ENCODE results near the gene RAB11FIP3. TPM values are rescaled to one million over a fixed set of nuclear protein-coding genes. Genes with fewer than 3 reads are reported as not detected.

RAB11FIP3 gene
- total RNA-seq, 1 donor from 2014 or later: 47.0 TPM

DNA sequence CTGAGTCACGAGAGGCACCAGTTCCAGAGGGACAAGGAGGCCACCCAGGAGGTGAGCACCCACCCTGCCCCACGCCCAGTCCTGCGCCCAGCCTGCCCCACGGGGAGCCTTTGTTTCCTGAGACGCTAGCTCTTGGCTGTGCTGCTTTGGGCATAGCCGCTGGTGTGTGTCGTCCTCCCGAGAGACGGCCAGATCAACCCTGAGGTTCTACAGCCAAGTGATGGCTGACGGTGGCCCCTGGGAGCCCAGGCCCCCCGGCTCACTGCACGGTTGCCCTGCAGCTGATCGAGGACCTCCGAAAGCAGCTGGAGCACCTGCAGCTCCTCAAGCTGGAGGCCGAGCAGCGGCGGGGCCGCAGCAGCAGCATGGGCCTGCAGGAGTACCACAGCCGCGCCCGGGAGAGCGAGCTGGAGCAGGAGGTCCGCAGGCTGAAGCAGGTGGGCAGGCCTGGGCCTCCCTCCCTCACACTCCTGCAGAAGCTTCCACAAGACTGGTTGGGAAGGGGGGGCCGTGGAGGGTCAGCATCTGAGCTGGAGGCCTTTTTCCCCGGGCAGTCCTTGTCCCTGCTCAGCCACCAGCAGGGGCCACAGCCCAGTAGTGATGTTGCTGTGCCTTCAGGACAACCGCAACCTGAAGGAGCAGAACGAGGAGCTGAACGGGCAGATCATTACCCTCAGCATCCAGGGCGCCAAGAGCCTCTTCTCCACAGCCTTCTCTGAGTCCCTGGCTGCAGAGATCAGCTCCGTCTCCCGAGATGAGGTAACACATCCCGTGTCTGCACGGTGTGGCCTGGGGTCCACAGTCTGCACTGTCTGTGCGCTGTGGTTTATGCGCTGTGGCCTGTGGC, 94.6 kb downstream of the RAB11FIP3 start:
- DNase-seq (ENCODE audit: low spot score in 2 of 2): no peak
- Histone ChIP-seq H3K27ac (no peak overlapping the region), H3K4me3 (no peak overlapping the region), H3K9me3 (no peaks in the 10 kb centered on the region), H3K4me1 (peaks cover 0 to under 1% of the 10 kb centered on the region in 2 donors), H3K36me3 (peaks cover 39 to 42% of the 10 kb centered on the region in 2 donors), H3K27me3 (no peaks in the 10 kb centered on the region)
- intact Hi-C loops (cut with DNase I): no loop called here
- TF ChIP-seq, protein P1, sequence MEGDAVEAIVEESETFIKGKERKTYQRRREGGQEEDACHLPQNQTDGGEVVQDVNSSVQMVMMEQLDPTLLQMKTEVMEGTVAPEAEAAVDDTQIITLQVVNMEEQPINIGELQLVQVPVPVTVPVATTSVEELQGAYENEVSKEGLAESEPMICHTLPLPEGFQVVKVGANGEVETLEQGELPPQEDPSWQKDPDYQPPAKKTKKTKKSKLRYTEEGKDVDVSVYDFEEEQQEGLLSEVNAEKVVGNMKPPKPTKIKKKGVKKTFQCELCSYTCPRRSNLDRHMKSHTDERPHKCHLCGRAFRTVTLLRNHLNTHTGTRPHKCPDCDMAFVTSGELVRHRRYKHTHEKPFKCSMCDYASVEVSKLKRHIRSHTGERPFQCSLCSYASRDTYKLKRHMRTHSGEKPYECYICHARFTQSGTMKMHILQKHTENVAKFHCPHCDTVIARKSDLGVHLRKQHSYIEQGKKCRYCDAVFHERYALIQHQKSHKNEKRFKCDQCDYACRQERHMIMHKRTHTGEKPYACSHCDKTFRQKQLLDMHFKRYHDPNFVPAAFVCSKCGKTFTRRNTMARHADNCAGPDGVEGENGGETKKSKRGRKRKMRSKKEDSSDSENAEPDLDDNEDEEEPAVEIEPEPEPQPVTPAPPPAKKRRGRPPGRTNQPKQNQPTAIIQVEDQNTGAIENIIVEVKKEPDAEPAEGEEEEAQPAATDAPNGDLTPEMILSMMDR (IDR thresholded peaks at IDR 0.05): no peak

DNA sequence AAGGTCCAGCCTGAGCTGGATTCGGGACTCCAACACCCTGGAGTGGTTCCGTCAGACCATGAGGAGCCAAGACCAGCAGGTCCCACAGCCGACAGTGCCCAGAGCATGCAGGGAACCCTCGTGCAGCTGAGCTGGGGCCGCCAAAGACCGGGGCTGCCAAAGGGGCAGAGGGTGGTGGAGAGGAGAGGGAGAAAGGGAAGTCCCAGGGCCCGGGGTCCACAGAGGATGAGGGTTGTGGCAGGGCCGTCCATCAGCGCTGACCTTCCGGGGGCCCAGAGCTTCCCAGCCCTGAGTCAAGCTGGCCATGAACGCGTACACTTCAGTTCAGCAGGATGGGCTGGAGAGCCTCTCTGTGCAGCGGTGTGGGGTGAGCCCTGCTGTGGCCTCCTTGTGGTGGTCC, 95.4 kb downstream of the RAB11FIP3 start:
- DNase-seq (ENCODE audit: low spot score in 2 of 2): no peak
- Histone ChIP-seq H3K4me1 (peaks cover 6 to 7% of the 10 kb centered on the region in 2 donors), H3K9me3 (no peaks in the 10 kb centered on the region), H3K27me3 (no peaks in the 10 kb centered on the region), H3K27ac (no peak overlapping the region), H3K36me3 (peaks cover 33 to 38% of the 10 kb centered on the region in 2 donors), H3K4me3 (no peak overlapping the region)
- TF ChIP-seq, protein P1 (IDR thresholded peaks at IDR 0.05): no peak
- intact Hi-C loops (cut with DNase I): no loop called here

GRCh38 chr16:521381-522210, 96.1 kb downstream of the RAB11FIP3 start:
- peaks cover 10 to 14% of the 10 kb centered on the region in 2 donors for H3K4me1 ChIP-seq
- peaks cover 25 to 31% of the 10 kb centered on the region in 2 donors for H3K36me3 ChIP-seq
- no peak for DNase-seq (ENCODE audit: low spot score in 2 of 2)
- TF ChIP-seq, protein P1 (IDR thresholded peaks at IDR 0.05): no peak
- H3K27ac ChIP-seq: no peak overlapping the region
- no peaks in the 10 kb centered on the region for H3K9me3 ChIP-seq
- H3K4me3 ChIP-seq: no peak overlapping the region
- H3K27me3 ChIP-seq: no peaks in the 10 kb centered on the region
- intact Hi-C loops (cut with DNase I): no loop called here

DNA sequence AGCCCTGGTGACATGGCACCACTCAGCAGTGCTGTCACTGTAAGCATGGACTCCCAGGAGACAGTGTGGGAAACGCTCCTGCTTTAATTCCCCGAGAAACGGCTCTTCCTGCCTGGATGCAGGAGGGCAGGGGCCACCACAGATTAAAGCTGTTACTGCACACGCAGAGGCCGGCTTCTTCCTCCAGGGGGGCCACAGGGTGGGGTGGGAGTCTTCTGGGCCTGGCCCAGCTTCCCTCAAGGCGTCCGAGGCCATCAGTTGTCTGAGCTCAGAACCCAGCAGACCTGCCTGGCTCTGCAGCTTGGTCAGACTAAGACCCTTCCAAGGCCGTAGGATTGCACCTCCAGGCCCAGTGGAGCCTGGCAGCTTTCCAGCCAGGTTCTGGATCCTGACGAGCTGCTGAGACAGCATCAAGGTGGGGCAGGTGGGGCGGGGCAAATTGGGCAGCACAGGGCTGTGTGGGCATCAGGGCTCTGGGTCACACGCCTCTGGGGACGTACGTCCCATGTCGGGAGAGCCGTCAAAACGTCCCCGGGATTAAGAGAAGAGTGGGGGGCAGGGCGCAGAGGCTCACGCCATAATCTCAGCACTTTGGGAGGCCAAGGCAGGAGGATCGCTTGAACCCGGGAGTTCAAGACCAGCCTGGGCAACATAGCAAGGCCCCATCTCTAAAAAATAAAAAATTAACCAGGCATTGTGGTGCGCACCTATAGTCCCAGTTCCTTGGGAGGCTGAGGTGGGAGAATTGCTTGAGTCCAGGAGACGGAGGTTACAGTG, 97.1 kb downstream of the RAB11FIP3 start:
- Histone ChIP-seq H3K9me3 (no peaks in the 10 kb centered on the region), H3K27me3 (no peaks in the 10 kb centered on the region), H3K27ac (no peak overlapping the region), H3K4me3 (no peak overlapping the region), H3K4me1 (peaks cover 10 to 17% of the 10 kb centered on the region in 2 donors), H3K36me3 (peaks cover 24 to 25% of the 10 kb centered on the region in 2 donors)
- intact Hi-C loops (cut with DNase I): no loop called here
- no peak for DNase-seq (ENCODE audit: low spot score in 2 of 2)
- TF ChIP-seq, protein P1 (IDR thresholded peaks at IDR 0.05): no peak

DNA sequence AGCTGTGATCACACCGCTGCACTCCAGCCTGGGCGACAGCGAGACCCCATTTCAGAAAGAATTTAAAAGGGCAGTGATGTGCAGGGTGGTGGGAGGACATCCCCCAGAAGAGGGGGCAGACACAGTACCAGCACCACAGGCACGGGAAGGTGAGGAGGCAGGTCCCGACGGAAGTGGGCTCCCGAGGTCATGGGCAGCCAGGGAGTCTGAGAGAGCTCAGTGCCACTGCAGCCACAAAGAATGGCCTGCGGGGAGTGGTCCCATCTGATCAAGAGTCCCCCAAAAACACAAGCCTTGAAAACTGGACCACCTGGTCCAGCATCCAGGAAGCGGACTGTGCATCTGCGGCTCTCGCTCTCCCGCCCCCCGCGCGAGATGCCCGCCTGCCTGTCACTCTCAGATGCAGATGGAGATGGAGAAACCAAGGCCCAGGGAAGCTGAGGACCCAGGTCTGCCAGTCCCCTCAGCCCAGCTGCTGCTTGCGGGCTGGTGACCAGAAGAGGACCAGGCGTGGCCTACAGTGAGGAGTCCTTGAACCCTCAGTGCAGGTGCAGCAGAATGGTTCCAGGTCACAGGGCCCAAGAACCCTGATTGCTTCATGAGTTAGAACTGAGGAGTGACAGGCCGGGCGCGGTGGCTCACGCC, 97.8 kb downstream of the RAB11FIP3 start:
- intact Hi-C loops (cut with DNase I): no loop called here
- Histone ChIP-seq H3K9me3 (no peaks in the 10 kb centered on the region), H3K4me3 (no peak overlapping the region), H3K27me3 (no peaks in the 10 kb centered on the region), H3K27ac (no peak overlapping the region), H3K36me3 (peaks cover 24 to 25% of the 10 kb centered on the region in 2 donors), H3K4me1 (peaks cover 10 to 18% of the 10 kb centered on the region in 2 donors)
- DNase-seq (ENCODE audit: low spot score in 2 of 2): no peak
- TF ChIP-seq, protein P1 (IDR thresholded peaks at IDR 0.05): no peak
